ENCODE results near the gene IPP.

IPP gene

GRCh38 chr1:45687754-45688740 lies 62.4 kb downstream of the IPP start, which contains the start of gene TMEM69 (continued):
- TF ChIP-seq KLF7 (tag by site-specific recombination; IDR thresholded peaks at IDR 0.05; ENCODE audit: borderline replicate concordance) (peak; percentile 49; the same call in 1 of the 2 replicates), ZFP41 (tag by site-specific recombination; IDR thresholded peaks at IDR 0.05; ENCODE audit: borderline replicate concordance) (no peak), ZNF19 (tag by site-specific recombination; IDR thresholded peaks at IDR 0.05; ENCODE audit: low read depth) (no peak), GFI1B (tag by site-specific recombination; IDR thresholded peaks at IDR 0.05) (no peak), GLIS2 (tag by site-specific recombination; IDR thresholded peaks at IDR 0.05) (no peak), ZNF48 (tag by site-specific recombination; IDR thresholded peaks at IDR 0.05) (no peak), ZNF121 (tag by site-specific recombination; IDR thresholded peaks at IDR 0.05) (no peak), ZFP69B (tag by site-specific recombination; IDR thresholded peaks at IDR 0.05) (peak; percentile 78), HOXA7 (CRISPR knock-in tag; IDR thresholded peaks at IDR 0.05; ENCODE audit: borderline replicate concordance) (no peak), HOXD13 (CRISPR knock-in tag; IDR thresholded peaks at IDR 0.05; ENCODE audit: borderline replicate concordance) (no peak), GLI4 (tag by site-specific recombination; IDR thresholded peaks at IDR 0.05) (no peak), ZNF658 (tag by site-specific recombination; IDR thresholded peaks at IDR 0.05) (no peak), SP3 (tag by site-specific recombination; IDR thresholded peaks at IDR 0.05) (peak; percentile 70), ZNF555 (tag by site-specific recombination; conservative IDR thresholded peaks at IDR 0.05) (no peak), ZNF610 (tag by site-specific recombination; IDR thresholded peaks at IDR 0.05; ENCODE audit: borderline replicate concordance) (no peak; the same call in 1 of the 2 replicates), ZNF16 (tag by site-specific recombination; IDR thresholded peaks at IDR 0.05; ENCODE audit: low read depth) (no peak), ZNF366 (tag by site-specific recombination; conservative IDR thresholded peaks at IDR 0.05) (peak; percentile 45), ZNF24 (tag by site-specific recombination; IDR thresholded peaks at IDR 0.05) (peak; percentile 84), WT1 (tag by site-specific recombination; IDR thresholded peaks at IDR 0.05) (no peak; the same call in 1 of the 2 replicates), ZNF324 (tag by site-specific recombination; IDR thresholded peaks at IDR 0.05) (peak; percentile 68; the same call in 1 of the 2 replicates), ZNF274 (IDR thresholded peaks at IDR 0.05; ENCODE audit: low read length) (no peak), ZNF274 (tag by site-specific recombination; IDR thresholded peaks at IDR 0.05; ENCODE audit: borderline replicate concordance) (no peak), ZNF660 (tag by site-specific recombination; IDR thresholded peaks at IDR 0.05) (peak; percentile 97), ZNF561 (tag by site-specific recombination; IDR thresholded peaks at IDR 0.05; ENCODE audit: borderline replicate concordance) (peak; percentile 94), KLF16 (tag by site-specific recombination; IDR thresholded peaks at IDR 0.05) (peak; percentile 63), ZNF558 (tag by site-specific recombination; IDR thresholded peaks at IDR 0.05) (peak; percentile 74; the same call in 1 of the 2 replicates), BCL11A (tag by site-specific recombination; IDR thresholded peaks at IDR 0.05; ENCODE audit: low read depth) (no peak), ZNF221 (tag by site-specific recombination; IDR thresholded peaks at IDR 0.05; ENCODE audit: borderline replicate concordance) (no peak), ZXDB (tag by site-specific recombination; IDR thresholded peaks at IDR 0.05) (peak; percentile 86), GLIS1 (tag by site-specific recombination; IDR thresholded peaks at IDR 0.05) (no peak), ZNF654 (tag by site-specific recombination; IDR thresholded peaks at IDR 0.05; ENCODE audit: low read depth) (no peak; the same call in 1 of the 2 replicates), MEIS1 (CRISPR knock-in tag; IDR thresholded peaks at IDR 0.05; ENCODE audit: borderline replicate concordance) (no peak), ZNF211 (tag by site-specific recombination; IDR thresholded peaks at IDR 0.05; ENCODE audit: low read depth) (no peak), ZNF394 (tag by site-specific recombination; IDR thresholded peaks at IDR 0.05; ENCODE audit: borderline replicate concordance) (peak; percentile 66; the same call in 1 of the 2 replicates)
- TF ChIP-seq, protein P1, sequence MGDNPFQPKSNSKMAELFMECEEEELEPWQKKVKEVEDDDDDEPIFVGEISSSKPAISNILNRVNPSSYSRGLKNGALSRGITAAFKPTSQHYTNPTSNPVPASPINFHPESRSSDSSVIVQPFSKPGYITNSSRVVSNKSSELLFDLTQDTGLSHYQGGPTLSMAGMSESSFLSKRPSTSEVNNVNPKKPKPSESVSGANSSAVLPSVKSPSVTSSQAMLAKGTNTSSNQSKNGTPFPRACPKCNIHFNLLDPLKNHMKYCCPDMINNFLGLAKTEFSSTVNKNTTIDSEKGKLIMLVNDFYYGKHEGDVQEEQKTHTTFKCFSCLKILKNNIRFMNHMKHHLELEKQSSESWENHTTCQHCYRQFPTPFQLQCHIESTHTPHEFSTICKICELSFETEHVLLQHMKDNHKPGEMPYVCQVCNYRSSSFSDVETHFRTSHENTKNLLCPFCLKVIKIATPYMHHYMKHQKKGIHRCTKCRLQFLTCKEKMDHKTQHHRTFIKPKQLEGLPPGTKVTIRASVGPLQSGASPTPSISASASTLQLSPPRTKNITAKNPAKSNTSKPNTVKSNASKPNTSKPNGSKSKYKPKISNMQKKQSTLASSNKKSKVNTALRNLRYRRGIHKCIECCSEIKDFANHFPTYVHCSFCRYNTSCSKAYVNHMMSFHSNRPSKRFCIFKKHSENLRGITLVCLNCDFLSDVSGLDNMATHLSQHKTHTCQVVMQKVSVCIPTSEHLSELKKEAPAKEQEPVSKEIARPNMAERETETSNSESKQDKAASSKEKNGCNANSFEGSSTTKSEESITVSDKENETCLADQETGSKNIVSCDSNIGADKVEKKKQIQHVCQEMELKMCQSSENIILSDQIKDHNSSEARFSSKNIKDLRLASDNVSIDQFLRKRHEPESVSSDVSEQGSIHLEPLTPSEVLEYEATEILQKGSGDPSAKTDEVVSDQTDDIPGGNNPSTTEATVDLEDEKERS (tag by site-specific recombination; IDR thresholded peaks at IDR 0.05), result 0 out of 2 replicates have a peak, but pooled peaks have one; percentile 53
- TF ChIP-seq, protein P2, sequence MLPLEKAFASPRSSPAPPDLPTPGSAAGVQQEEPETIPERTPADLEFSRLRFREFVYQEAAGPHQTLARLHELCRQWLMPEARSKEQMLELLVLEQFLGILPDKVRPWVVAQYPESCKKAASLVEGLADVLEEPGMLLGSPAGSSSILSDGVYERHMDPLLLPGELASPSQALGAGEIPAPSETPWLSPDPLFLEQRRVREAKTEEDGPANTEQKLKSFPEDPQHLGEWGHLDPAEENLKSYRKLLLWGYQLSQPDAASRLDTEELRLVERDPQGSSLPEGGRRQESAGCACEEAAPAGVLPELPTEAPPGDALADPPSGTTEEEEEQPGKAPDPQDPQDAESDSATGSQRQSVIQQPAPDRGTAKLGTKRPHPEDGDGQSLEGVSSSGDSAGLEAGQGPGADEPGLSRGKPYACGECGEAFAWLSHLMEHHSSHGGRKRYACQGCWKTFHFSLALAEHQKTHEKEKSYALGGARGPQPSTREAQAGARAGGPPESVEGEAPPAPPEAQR (tag by site-specific recombination; IDR thresholded peaks at IDR 0.05), result 0 out of 2 replicates have a peak, but pooled peaks have one; percentile 36

Measured in HEK293 (cell line).